Esophagus squamous epithelium (tissue), 4 donors: Measurements from ENCODE around the gene TEKTIP1.

Experiments
- POLR2A ChIP-seq, 4 donors: fragments of 450-650 bp; IDR thresholded peaks; one replicate each; pipeline ENCODE4 v1.6.1; 2017; ENCODE audit warnings: antibody characterized with exemption in 4 of 4, mild to moderate bottlenecking in 4 of 4, moderate library complexity in 3 of 4
- TF ChIP-seq, protein P1 (sequence below), 6 experiments: fragments of 450-650 bp in 4 of 6; fragments of 200-600 bp in 2 of 6; sonication (generic) in 2 of 6; IDR thresholded peaks; one replicate each; pipeline ENCODE4 v1.5.1; 2016 to 2019; ENCODE audit warnings: antibody characterized with exemption in 6 of 6, mild to moderate bottlenecking in 4 of 6, moderate library complexity in 4 of 6

DNA sequence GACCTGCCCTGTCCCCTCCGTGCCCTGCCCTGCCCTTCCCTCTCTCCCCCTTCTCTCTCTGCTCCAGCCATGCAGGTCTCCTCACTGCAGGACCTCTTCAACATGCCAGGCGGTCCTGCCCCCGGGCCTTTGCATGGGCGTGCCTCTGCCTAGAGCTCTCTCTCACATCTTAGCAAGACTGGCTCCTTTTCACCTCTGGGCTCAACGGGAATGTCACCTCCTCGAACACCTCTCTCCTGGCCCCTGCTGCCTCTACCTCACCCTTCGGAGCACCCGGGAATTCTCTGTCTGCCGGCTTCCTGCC lies 12.8 kb downstream of the TEKTIP1 start:
- TF ChIP-seq, protein P1, sequence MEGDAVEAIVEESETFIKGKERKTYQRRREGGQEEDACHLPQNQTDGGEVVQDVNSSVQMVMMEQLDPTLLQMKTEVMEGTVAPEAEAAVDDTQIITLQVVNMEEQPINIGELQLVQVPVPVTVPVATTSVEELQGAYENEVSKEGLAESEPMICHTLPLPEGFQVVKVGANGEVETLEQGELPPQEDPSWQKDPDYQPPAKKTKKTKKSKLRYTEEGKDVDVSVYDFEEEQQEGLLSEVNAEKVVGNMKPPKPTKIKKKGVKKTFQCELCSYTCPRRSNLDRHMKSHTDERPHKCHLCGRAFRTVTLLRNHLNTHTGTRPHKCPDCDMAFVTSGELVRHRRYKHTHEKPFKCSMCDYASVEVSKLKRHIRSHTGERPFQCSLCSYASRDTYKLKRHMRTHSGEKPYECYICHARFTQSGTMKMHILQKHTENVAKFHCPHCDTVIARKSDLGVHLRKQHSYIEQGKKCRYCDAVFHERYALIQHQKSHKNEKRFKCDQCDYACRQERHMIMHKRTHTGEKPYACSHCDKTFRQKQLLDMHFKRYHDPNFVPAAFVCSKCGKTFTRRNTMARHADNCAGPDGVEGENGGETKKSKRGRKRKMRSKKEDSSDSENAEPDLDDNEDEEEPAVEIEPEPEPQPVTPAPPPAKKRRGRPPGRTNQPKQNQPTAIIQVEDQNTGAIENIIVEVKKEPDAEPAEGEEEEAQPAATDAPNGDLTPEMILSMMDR (IDR thresholded peaks at IDR 0.05), result no peak
- no peak for TF ChIP-seq POLR2A (IDR thresholded peaks at IDR 0.05)
